Dedifferentiated amniotic fluid mesenchymal stem cell (primary cell): ENCODE results near the gene SLC24A4.
A peak's percentile ranks its signal among the peaks of the same experiment; 100 is the strongest.

Source experiments
- DNase-seq: peaks from one replicate; pipeline ENCODE4 v3.0.0-alpha.2; 2016; ENCODE audit errors: extremely low spot score

The SLC24A4 gene

GRCh38 chr14:92404018-92404417 is 81.1 kb downstream of the SLC24A4 start:
- no peak for DNase-seq

- no peak for DNase-seq
These were observed 81.5 kb downstream of the SLC24A4 start for GRCh38 chr14:92404421-92404820.

GRCh38 chr14:92404938-92405337 is 82.0 kb downstream of the SLC24A4 start:
- DNase-seq, result no peak

- no peak for DNase-seq
These were observed 84.4 kb downstream of the SLC24A4 start for GRCh38 chr14:92407410-92407809.

- no peak for DNase-seq
These were observed 86.1 kb downstream of the SLC24A4 start for GRCh38 chr14:92409043-92409442.

GRCh38 chr14:92411135-92411534 is 88.2 kb downstream of the SLC24A4 start:
- no peak for DNase-seq

GRCh38 chr14:92411941-92412340 is 89.0 kb downstream of the SLC24A4 start:
- DNase-seq, result no peak

GRCh38 chr14:92412912-92413311 is 89.9 kb downstream of the SLC24A4 start:
- no peak for DNase-seq

- DNase-seq, result no peak
These were observed 90.4 kb downstream of the SLC24A4 start for GRCh38 chr14:92413379-92413778.

GRCh38 chr14:92414690-92415445 is 91.9 kb downstream of the SLC24A4 start:
- no peak for DNase-seq

GRCh38 chr14:92415969-92416368 is 93.0 kb downstream of the SLC24A4 start:
- DNase-seq, result no peak

GRCh38 chr14:92416544-92416943 is 93.6 kb downstream of the SLC24A4 start:
- DNase-seq, result no peak

- DNase-seq, result no peak
These were observed 94.8 kb downstream of the SLC24A4 start for GRCh38 chr14:92417759-92418158.

GRCh38 chr14:92421751-92422150 is 98.8 kb downstream of the SLC24A4 start:
- DNase-seq, result no peak

- DNase-seq, result no peak
These were observed 102.1 kb downstream of the SLC24A4 start for GRCh38 chr14:92425101-92425500.

- DNase-seq, result peak; percentile 51
These were observed 103.3 kb downstream of the SLC24A4 start for GRCh38 chr14:92426237-92426636.

- DNase-seq, result no peak
These were observed 104.1 kb downstream of the SLC24A4 start for GRCh38 chr14:92427096-92427495.

- DNase-seq, result no peak
These were observed 107.7 kb downstream of the SLC24A4 start for GRCh38 chr14:92430686-92431085.

- DNase-seq, result no peak
These were observed 108.3 kb downstream of the SLC24A4 start for GRCh38 chr14:92431199-92431725.

- DNase-seq, result no peak
These were observed 110.4 kb downstream of the SLC24A4 start for GRCh38 chr14:92433407-92433806.

- DNase-seq, result no peak
These were observed 112.2 kb downstream of the SLC24A4 start for GRCh38 chr14:92435154-92435553.

- DNase-seq, result no peak
These were observed 113.3 kb downstream of the SLC24A4 start for GRCh38 chr14:92436115-92436776.

- DNase-seq, result no peak
These were observed 114.3 kb downstream of the SLC24A4 start for GRCh38 chr14:92437309-92437708.
